Measurements from ENCODE around the gene SAC3D1. TPM values are rescaled to one million over a fixed set of nuclear protein-coding genes. Genes with fewer than 3 reads are reported as not detected.
"Not testable (repeated sequence)": the region's sequence is repeated elsewhere in the genome, so short reads cannot be mapped to it uniquely, and the experiment has no call there.

Gene SAC3D1
- total RNA-seq, 2 donors from 2014 or later = 18.1 to 21.6 TPM

DNA sequence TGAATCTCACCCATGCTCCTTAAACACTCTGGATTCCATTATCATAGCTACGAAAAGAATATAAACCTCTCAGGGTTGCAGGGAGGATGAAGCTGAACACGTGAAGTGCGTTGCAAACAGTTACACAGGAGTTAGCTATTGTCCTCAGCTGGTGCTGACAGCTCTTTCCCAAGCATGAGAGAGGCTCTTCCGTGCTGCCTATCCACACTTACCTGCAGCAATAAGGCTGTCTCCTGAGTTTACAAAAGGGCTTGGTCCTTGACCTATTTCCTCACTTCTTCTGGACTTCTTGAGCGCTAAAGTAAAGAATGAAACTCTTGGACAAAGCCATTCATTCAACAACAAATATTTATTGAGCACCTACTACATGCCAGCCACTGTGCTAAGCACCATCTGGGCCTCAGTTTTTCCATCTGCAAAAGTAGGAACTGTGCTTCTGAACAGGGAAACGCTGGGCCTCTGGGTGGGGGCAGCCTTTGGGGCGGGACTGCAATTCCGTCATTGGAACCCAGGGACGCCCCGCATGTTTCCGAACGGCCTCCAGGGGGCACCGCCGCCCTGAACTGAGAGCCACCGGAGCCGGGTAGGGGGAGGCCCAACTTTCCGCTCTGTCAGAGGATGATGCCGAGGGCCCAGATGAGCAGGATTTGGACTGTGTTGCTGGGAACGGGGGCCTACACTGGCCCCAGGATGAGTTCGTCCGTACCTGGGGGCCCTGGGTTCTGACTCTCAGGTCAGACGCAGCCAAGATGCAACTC, 27.7 kb upstream of the SAC3D1 start:
- peak overlapping the region; percentile 97 for H3K27ac Mint-ChIP-seq
- peak; percentile 93 for DNase-seq
- peak overlapping the region; percentile 93 to 97 for H3K4me3 Mint-ChIP-seq
- H3K9me3 Mint-ChIP-seq = no peaks in the 10 kb centered on the region
- no peaks in the 10 kb centered on the region for H3K27me3 Mint-ChIP-seq (ENCODE audit: low read depth)
- peak; percentile 83 to 86 for ATAC-seq (replicated peaks in 1 of 2)
- peaks cover 31% of the 10 kb centered on the region for H3K4me1 Mint-ChIP-seq (ENCODE audit: low read depth)
- peaks cover 0 to 8% of the 10 kb centered on the region in 2 donors for H3K36me3 Mint-ChIP-seq (ENCODE audit: insufficient read depth in 2 of 2)

DNA sequence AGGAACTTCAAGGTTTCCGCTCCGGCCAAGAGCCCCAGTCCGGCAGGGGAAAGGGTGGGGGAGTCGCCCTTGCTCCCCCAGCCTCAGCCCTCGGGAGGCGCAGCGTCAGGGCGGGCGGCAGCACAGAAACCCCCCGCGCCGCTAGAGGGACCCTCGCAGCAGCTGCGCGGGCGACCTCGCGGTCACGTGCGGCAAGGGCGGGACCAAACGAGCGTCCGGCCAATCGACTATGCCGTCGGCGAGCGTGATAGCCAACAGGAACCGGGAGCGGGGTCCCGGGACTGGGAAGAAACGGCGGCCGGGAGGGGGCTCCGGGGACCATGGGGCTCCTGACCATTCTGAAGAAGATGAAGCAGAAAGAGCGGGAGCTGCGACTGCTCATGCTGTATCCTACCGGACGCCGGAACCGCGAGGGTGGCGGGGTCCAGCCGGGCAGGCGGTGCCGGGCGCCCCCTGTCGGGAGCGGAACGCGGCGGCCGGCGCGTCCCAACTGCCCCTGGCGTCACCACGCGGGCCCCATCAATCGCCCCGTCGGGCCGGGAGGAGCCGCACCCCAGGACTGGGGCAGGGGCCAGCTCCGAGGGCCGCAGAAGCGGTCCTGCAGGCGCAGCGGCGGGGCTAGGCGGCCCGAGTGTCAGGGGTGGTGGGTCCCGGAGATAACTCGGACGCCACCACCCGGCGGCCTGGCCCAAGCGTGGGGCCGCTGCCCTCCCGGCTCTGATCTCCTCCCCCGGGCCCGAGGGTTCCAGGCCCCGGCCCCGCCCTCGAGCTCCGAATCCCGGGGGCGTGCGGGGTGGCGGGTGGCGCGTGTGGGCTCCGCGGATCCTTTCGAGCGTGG, 26.9 kb upstream of the SAC3D1 start, which contains the start of gene ARL2:
ARL2 (plus strand) TSS at position 273 of the 838 bp plus-strand sequence; CDS start at position 321, 48 bp downstream.
- Mint-ChIP-seq H3K9me3 (no peaks in the 10 kb centered on the region), H3K4me3 (peak within 1 kb of the TSS; percentile 93 to 97), H3K27ac (peak within 1 kb of the TSS; percentile 97), H3K27me3 (ENCODE audit: low read depth) (no peaks in the 10 kb centered on the region), H3K4me1 (ENCODE audit: low read depth) (peaks cover 31% of the 10 kb centered on the region), H3K36me3 (ENCODE audit: insufficient read depth in 2 of 2) (peaks cover 0 to 9% of the 10 kb centered on the region in 2 donors)
- peak; percentile 82 for ATAC-seq (replicated peaks in 1 of 2)
- DNase-seq = peak; percentile 90 to 94

DNA sequence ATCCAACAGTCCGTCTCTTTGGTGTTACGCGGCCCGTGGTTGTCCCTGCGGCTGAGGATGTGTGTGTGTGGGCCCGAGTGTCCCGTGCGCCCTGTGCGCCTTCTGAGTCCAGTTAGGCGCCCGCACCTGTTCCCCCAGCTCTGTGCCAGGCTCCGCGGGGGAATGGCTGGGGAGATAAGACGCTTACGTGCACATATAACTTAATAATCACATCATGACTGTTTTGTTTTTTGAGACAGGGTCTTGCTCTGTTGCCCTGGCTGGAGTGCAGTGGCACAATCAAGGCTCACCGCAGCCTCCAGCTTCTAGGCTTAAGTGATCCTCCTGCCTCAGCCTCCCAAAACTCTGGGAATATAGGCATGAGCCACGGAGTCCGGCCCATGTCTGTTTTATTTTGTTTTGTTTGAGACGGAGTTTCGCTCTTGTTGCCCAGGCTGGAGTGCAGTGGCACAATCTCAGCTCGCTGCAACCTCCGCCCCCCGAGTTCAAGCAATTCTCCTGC, 26.2 kb upstream of the SAC3D1 start:
- peak overlapping the region; percentile 81 for H3K27ac Mint-ChIP-seq
- no peaks in the 10 kb centered on the region for H3K27me3 Mint-ChIP-seq (ENCODE audit: low read depth)
- ATAC-seq (replicated peaks in 1 of 2) (no peak), DNase-seq (no peak)
- peak overlapping the region; percentile 90 to 93 for H3K4me3 Mint-ChIP-seq
- no peaks in the 10 kb centered on the region for H3K9me3 Mint-ChIP-seq
- peaks cover 31% of the 10 kb centered on the region for H3K4me1 Mint-ChIP-seq (ENCODE audit: low read depth)
- peaks cover 0 to 11% of the 10 kb centered on the region in 2 donors for H3K36me3 Mint-ChIP-seq (ENCODE audit: insufficient read depth in 2 of 2)

DNA sequence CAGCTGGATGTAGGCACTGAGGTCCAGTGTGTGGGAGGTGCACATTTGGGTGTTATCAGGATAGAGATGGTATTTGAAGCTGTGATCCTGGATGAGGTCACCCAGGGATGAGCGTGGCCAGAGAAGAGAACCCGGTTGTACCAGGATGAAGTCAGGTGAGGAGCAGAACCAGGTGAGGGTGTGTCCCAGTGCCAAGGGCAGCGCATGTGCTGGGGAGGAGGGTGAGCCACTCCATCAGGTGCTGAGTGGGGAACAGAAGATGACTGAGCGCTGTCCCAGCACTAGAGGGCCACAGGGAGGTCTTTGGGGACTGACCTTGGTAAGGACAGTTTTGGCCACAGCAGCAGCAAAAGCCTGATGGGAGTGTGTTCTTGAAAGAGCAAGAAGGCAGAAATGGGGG, 24.3 kb upstream of the SAC3D1 start:
- Mint-ChIP-seq H3K27me3 (ENCODE audit: low read depth) (no peaks in the 10 kb centered on the region), H3K4me3 (no peak overlapping the region), H3K27ac (no peak overlapping the region), H3K9me3 (no peaks in the 10 kb centered on the region), H3K36me3 (ENCODE audit: insufficient read depth in 2 of 2) (peaks cover 0 to 11% of the 10 kb centered on the region in 2 donors), H3K4me1 (ENCODE audit: low read depth) (peaks cover 31% of the 10 kb centered on the region)
- no peak for DNase-seq
- no peak for ATAC-seq (replicated peaks in 1 of 2)

DNA sequence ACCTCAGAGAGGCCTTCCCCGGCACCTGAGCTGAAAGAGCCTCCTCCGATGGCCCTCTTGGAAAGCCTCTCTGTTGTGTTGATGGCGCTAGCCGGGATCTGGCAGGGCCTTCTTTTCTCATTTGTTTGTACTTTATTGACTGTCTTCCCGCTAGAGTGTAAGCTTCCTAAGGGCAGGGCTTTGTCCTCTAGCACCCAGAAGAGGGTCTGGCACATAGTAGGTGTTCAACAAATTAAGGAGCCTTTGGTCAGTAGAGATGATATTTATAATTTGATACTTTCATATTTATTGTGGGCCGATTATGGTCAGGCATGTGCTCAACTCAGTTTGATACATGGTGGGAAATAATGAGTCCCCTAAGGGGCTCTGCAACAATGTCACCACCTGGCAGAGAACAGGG, 23.1 kb upstream of the SAC3D1 start:
- Mint-ChIP-seq H3K9me3 (no peaks in the 10 kb centered on the region), H3K36me3 (ENCODE audit: insufficient read depth in 2 of 2) (peaks cover 0 to 11% of the 10 kb centered on the region in 2 donors), H3K27ac (no peak overlapping the region), H3K27me3 (ENCODE audit: low read depth) (no peaks in the 10 kb centered on the region), H3K4me3 (no peak overlapping the region), H3K4me1 (ENCODE audit: low read depth) (peaks cover 29% of the 10 kb centered on the region)
- DNase-seq = no peak
- ATAC-seq (replicated peaks in 1 of 2) = no peak

DNA sequence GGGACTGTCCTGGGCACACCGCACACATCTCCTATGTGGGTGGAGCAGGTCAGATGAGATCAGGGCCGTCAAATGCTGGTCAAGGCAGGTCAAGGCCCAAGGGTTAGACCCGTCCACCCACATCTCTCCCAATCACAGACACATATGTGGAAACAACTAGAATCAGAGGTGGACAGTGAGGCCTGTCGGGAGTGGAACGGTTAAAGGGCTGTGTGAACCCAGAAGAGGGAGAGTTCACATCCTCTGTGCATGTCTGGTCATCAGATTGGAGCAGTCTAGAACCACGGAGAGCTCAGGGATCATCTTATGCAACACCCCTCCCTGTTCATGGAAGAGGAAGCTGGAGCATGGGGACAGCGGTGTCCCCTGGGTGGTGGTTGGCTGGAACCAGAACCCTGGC, 21.2 kb upstream of the SAC3D1 start:
- H3K36me3 Mint-ChIP-seq (ENCODE audit: insufficient read depth in 2 of 2) = peaks cover 0 to 11% of the 10 kb centered on the region in 2 donors
- DNase-seq = no peak
- no peaks in the 10 kb centered on the region for H3K9me3 Mint-ChIP-seq
- no peak overlapping the region for H3K27ac Mint-ChIP-seq
- H3K4me1 Mint-ChIP-seq (ENCODE audit: low read depth) = peaks cover 20% of the 10 kb centered on the region
- no peak for ATAC-seq (replicated peaks in 1 of 2)
- H3K27me3 Mint-ChIP-seq (ENCODE audit: low read depth) = no peaks in the 10 kb centered on the region
- H3K4me3 Mint-ChIP-seq = no peak overlapping the region

DNA sequence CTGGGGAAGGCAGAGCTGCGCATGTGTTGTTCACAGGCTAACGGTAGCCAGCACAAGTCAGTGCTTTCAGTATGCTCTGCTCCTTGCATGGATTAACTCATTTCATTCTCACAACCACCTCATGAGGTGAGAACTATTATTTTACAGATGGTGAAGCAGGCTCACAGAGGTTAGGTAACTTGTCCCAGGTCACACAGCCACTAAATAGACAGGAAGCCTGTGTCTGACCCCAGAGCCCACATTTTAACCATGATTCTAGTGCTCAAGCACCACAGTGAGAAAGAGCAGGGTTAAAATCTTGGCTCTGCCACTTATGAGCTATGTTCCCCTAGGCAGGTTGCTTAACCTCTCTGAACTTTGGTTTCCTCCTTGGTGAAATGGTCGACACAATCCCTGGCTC, 20.0 kb upstream of the SAC3D1 start:
- H3K36me3 Mint-ChIP-seq (ENCODE audit: insufficient read depth in 2 of 2) = peaks cover 0 to 11% of the 10 kb centered on the region in 2 donors
- H3K27ac Mint-ChIP-seq = no peak overlapping the region
- DNase-seq = no peak
- H3K9me3 Mint-ChIP-seq = no peaks in the 10 kb centered on the region
- ATAC-seq (replicated peaks in 1 of 2) = no peak
- H3K27me3 Mint-ChIP-seq (ENCODE audit: low read depth) = no peaks in the 10 kb centered on the region
- peaks cover 11% of the 10 kb centered on the region for H3K4me1 Mint-ChIP-seq (ENCODE audit: low read depth)
- H3K4me3 Mint-ChIP-seq = no peak overlapping the region

DNA sequence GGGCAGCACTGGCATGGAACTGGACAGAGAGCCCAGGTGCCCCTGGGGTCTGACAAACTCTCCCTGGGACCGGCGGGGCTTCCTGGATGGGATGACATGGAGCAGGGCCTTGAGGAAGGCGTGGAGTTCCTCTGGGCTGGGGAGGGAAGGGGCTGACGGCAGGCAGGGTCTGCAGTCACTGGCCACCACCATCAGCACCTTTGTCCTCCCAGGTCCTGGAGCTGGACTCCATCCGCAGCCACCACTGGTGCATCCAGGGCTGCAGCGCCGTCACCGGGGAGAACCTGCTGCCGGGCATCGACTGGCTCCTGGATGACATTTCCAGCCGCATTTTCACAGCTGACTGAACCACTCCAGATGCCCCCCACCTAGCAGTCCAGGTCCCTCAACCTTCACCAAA, 19.5 kb upstream of the SAC3D1 start:
- Mint-ChIP-seq H3K4me3 (no peak overlapping the region), H3K27me3 (ENCODE audit: low read depth) (no peaks in the 10 kb centered on the region), H3K36me3 (ENCODE audit: insufficient read depth in 2 of 2) (peaks cover 0 to 8% of the 10 kb centered on the region in 2 donors), H3K9me3 (no peaks in the 10 kb centered on the region), H3K4me1 (ENCODE audit: low read depth) (peaks cover 6% of the 10 kb centered on the region), H3K27ac (no peak overlapping the region)
- ATAC-seq (replicated peaks in 1 of 2) (no peak), DNase-seq (no peak)

DNA sequence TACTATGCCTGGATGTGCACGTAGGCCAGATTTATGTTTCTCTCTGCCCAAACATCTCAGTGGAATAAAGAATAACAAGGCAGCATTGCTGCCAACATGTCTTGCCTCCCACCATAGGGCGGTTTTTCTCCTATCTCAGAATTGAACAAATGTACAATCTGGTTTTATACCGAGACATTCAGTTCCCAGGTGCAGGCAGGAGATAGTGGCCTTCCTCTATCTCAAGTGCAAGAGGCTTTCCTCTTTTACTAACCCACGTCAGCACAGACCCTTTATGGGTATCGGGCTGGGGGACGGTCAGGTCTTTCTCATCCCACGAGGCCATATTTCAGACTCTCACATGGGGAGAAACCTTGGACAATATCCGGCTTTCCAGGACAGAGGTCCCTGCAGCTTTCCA, 17.5 kb upstream of the SAC3D1 start:
- not testable (repeated sequence) for H3K27me3 Mint-ChIP-seq (ENCODE audit: low read depth); H3K4me3 Mint-ChIP-seq; H3K27ac Mint-ChIP-seq; H3K9me3 Mint-ChIP-seq; H3K36me3 Mint-ChIP-seq (ENCODE audit: insufficient read depth in 2 of 2); ATAC-seq (replicated peaks in 1 of 2); DNase-seq
- H3K4me1 Mint-ChIP-seq (ENCODE audit: low read depth) = peaks cover 15% of the 10 kb centered on the region

DNA sequence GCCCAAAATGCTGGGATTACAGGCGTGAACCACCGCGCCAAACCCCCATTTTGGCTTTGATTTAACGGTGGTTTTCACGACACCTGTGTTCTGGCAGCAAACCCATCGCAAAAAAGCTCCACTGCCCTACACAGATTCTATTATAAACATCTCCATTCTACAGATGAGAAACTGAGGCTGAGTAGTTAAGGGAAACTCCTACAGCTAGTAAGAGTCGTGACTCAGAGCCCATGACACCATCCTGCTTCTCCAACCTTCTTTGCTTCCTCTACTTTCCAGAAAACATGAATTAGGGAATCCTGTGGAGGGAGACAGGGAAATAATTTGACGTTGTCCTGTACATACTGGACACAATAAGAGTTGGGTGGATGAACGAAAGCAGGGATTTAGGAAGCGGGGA, 14.2 kb upstream of the SAC3D1 start:
- Mint-ChIP-seq H3K4me3 (peak overlapping the region; percentile 86 to 88), H3K27ac (peak overlapping the region; percentile 90), H3K4me1 (ENCODE audit: low read depth) (peaks cover 17% of the 10 kb centered on the region), H3K27me3 (ENCODE audit: low read depth) (no peaks in the 10 kb centered on the region), H3K36me3 (ENCODE audit: insufficient read depth in 2 of 2) (no peaks in the 10 kb centered on the region), H3K9me3 (no peaks in the 10 kb centered on the region)
- ATAC-seq (replicated peaks in 1 of 2) (no peak), DNase-seq (no peak)

DNA sequence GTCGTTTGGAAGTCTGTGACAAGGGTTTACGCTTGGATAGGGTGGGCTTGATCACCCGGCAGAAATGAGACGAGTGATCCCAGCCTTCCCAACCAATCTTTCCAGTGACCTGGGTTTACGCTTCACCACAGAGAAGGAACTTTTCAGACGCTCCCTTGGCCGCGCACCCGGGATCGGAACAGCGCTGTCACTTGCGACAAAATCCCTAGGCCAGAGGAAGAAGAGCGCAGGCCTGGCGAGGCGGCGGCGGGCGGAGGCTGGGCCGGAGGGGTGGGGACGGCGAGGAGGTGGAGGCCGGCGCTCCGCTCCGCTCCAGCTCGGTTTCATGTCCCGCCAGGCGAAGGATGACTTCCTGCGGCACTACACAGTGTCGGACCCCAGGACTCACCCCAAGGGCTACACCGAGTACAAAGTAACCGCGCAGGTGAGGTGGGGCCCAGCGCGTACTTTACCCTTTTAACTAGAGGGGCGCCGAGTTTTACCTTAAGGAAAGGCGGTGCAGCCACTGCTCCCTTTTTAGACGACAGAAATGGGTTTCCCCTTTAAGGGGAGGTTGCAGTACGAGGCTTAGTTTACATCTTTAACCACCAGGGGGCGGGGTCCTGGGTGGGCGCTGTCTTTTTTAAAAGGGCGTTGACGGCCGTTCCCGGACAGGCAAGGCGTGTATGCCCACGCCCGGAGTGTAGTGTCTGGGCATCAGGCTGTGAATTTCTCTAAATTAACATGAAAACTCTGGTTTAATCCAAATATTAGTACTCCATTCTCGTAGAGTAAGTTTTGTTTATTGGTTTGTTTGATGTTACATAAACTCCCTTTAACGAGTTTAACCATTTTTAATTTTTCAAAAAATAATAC, 13.6 kb upstream of the SAC3D1 start, which contains the start of gene SNX15:
SNX15 (plus strand) TSS at position 227 of the 855 bp plus-strand sequence; CDS start at position 326, 99 bp downstream.
- Mint-ChIP-seq H3K27ac (peak within 1 kb of the TSS; percentile 90), H3K36me3 (ENCODE audit: insufficient read depth in 2 of 2) (no peaks in the 10 kb centered on the region), H3K9me3 (no peaks in the 10 kb centered on the region), H3K27me3 (ENCODE audit: low read depth) (no peaks in the 10 kb centered on the region), H3K4me3 (peak within 1 kb of the TSS; percentile 86 to 88), H3K4me1 (ENCODE audit: low read depth) (peaks cover 17% of the 10 kb centered on the region)
- DNase-seq (peak; percentile 93 to 94), ATAC-seq (replicated peaks in 1 of 2) (peak; percentile 93)

DNA sequence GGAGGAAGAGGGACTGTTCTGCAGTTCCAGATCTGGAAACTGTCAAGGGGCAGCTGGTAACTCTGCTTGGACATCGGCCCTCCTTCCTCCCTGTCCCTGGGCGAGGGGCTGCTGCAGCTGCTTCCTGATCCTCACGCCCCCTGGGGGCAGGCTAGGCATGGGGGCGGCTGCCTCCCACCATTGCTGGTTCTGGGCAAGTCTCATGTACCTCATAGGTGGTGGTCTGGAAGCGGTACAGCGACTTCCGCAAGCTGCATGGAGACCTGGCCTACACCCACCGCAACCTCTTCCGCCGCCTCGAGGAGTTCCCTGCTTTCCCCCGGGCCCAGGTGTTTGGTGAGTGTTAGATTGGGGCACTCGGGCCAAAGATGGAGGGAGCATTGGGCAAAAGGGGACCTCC, 8.8 kb upstream of the SAC3D1 start:
- Mint-ChIP-seq H3K4me3 (no peak overlapping the region), H3K36me3 (ENCODE audit: insufficient read depth in 2 of 2) (no peaks in the 10 kb centered on the region), H3K9me3 (no peaks in the 10 kb centered on the region), H3K4me1 (ENCODE audit: low read depth) (peaks cover 12% of the 10 kb centered on the region), H3K27me3 (ENCODE audit: low read depth) (no peaks in the 10 kb centered on the region), H3K27ac (no peak overlapping the region)
- DNase-seq = no peak
- ATAC-seq (replicated peaks in 1 of 2) = no peak

Measured in activated T-cell treated with anti-CD3 and anti-CD28 coated beads, Interleukin-2, amount 50 U/mL, for 72 hours (primary cell).